Ishikawa (cell line): ENCODE results near the gene RNASEH1.

Experiments used
- CEBPB ChIP-seq: IDR thresholded peaks from 2 replicates; pipeline ENCODE4 v1.6.1; 2012
- CREB1 ChIP-seq: IDR thresholded peaks from 2 replicates; pipeline ENCODE4 v1.6.1; 2012; ENCODE audit warnings: low read depth
- EGR1 ChIP-seq: IDR thresholded peaks from 2 replicates; pipeline ENCODE4 v1.6.1; 2012
- EP300 ChIP-seq: IDR thresholded peaks from 2 replicates; pipeline ENCODE4 v1.6.1; 2012; ENCODE audit warnings: borderline replicate concordance
- FOXM1 ChIP-seq: IDR thresholded peaks from 2 replicates; pipeline ENCODE4 v1.6.1; 2012; ENCODE audit warnings: low read depth, borderline replicate concordance
- MAX ChIP-seq: IDR thresholded peaks from 2 replicates; pipeline ENCODE4 v1.6.1; 2012
- NFIC ChIP-seq: IDR thresholded peaks from 2 replicates; pipeline ENCODE4 v1.6.1; 2012
- RAD21 ChIP-seq: IDR thresholded peaks from 2 replicates; pipeline ENCODE4 v1.6.1; 2012; ENCODE audit warnings: low read depth
- REST ChIP-seq: IDR thresholded peaks from 2 replicates; pipeline ENCODE4 v1.6.1; 2012; ENCODE audit warnings: low read depth, mild to moderate bottlenecking
- TAF1 ChIP-seq: IDR thresholded peaks from 2 replicates; pipeline ENCODE4 v1.6.1; 2012; ENCODE audit warnings: low read depth, mild to moderate bottlenecking
- TCF12 ChIP-seq: IDR thresholded peaks from 2 replicates; pipeline ENCODE4 v1.6.1; 2012; ENCODE audit warnings: low read depth
- TEAD4 ChIP-seq: IDR thresholded peaks from 2 replicates; pipeline ENCODE4 v1.6.1; 2012
- USF1 ChIP-seq: IDR thresholded peaks from 2 replicates; pipeline ENCODE4 v1.6.1; 2012
- YY1 ChIP-seq: IDR thresholded peaks from 2 replicates; pipeline ENCODE4 v1.6.1; 2012; ENCODE audit warnings: low read depth
- ZBTB7A ChIP-seq: IDR thresholded peaks from 2 replicates; pipeline ENCODE4 v1.6.1; 2012; ENCODE audit warnings: low read depth

RNASEH1 gene

GRCh38 chr2:3596901-3597417 lies 38.8 kb upstream of the RNASEH1 start:
- TF ChIP-seq EP300: no peak

DNA sequence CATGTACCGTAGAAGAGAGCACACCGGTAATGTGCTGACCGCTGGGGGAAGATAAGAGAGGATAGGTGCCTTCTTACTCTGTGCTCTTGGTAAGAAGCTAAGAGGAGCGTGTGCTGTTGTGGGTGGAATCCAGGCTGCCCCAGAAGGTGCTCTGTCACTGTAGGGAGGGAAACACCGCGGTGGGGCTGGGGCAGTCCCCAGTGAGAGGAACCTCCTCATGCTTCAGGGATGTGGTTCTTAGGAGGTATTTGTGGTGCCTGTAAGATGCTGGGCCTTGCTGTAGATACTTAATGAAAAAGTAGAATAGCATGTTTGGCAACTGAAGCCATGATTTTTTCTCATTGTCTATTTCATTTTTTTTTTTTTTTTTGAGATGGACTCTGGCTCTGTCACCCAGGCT lies 37.9 kb upstream of the RNASEH1 start:
- TF ChIP-seq FOXM1: no peak
- TF ChIP-seq TCF12: no peak
- no peak for TF ChIP-seq EP300
- TF ChIP-seq CEBPB: no peak
- TF ChIP-seq RAD21: no peak

- TF ChIP-seq REST: no peak
- no peak for TF ChIP-seq CREB1
- no peak for TF ChIP-seq YY1
- no peak for TF ChIP-seq EP300
- no peak for TF ChIP-seq TAF1
- no peak for TF ChIP-seq NFIC
- TF ChIP-seq TEAD4: no peak
- TF ChIP-seq FOXM1: no peak
- TF ChIP-seq USF1: no peak
- TF ChIP-seq RAD21: no peak
- TF ChIP-seq MAX: no peak
- TF ChIP-seq ZBTB7A: no peak
- no peak for TF ChIP-seq CEBPB
- no peak for TF ChIP-seq TCF12
- no peak for TF ChIP-seq EGR1
These were observed 37.3 kb upstream of the RNASEH1 start for GRCh38 chr2:3595404-3595803.

GRCh38 chr2:3594493-3595281 lies 36.6 kb upstream of the RNASEH1 start, which contains the start of gene COLEC11:
TSS of gene COLEC11 (plus strand) at chr2:3595112. CDS start at chr2:3604341, 9,229 bp downstream.
- no peak for TF ChIP-seq EP300
- no peak for TF ChIP-seq TCF12
- TF ChIP-seq EGR1: no peak
- no peak for TF ChIP-seq REST
- TF ChIP-seq MAX: no peak
- no peak for TF ChIP-seq CREB1
- TF ChIP-seq FOXM1: no peak
- TF ChIP-seq CEBPB: no peak
- no peak for TF ChIP-seq USF1
- no peak for TF ChIP-seq TAF1
- no peak for TF ChIP-seq TEAD4
- TF ChIP-seq YY1: no peak
- TF ChIP-seq RAD21: no peak
- TF ChIP-seq ZBTB7A: no peak
- TF ChIP-seq NFIC: no peak

- no peak for TF ChIP-seq YY1
- TF ChIP-seq CREB1: no peak
- TF ChIP-seq EGR1: no peak
- no peak for TF ChIP-seq TEAD4
- no peak for TF ChIP-seq RAD21
- no peak for TF ChIP-seq EP300
- TF ChIP-seq NFIC: no peak
- TF ChIP-seq TAF1: no peak
- TF ChIP-seq USF1: no peak
- TF ChIP-seq CEBPB: no peak
- TF ChIP-seq ZBTB7A: no peak
- TF ChIP-seq FOXM1: no peak
These were observed 31.0 kb upstream of the RNASEH1 start for GRCh38 chr2:3589086-3589485.
